ENCODE data around the gene REG3G. TPM values are rescaled to one million over a fixed set of nuclear protein-coding genes. Genes with fewer than 3 reads are reported as not detected.
A peak's percentile ranks its signal among the peaks of the same experiment; 100 is the strongest.
"Not testable (repeated sequence)": the region's sequence is repeated elsewhere in the genome, so short reads cannot be mapped to it uniquely, and the experiment has no call there.

The REG3G gene
- total RNA-seq, 1 experiment from 2014 or later: not detected

DNA sequence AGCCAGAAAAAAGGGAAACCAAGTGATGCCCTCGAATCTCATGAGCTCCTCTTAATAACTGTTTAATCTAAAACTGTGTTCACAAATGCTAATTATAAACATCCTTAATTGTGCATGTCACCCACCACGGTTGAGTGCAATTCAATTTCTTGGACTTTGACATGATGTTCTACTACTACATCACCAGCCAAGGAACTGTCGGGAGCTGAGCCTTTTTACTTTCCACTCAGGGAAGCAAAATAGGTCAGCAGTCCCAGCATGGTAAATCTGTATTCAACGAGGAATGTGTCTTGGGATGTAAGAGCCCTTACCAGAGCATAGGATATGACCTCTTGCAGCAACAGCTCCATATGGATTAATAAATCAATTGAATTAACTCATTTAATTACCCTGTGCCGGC lies 20.8 kb upstream of the REG3G start:
- no peaks in the 10 kb centered on the region for H3K27me3 ChIP-seq
- no peaks in the 10 kb centered on the region for H3K9me3 ChIP-seq
- no peak for DNase-seq
- no peaks in the 10 kb centered on the region for H3K36me3 ChIP-seq
- H3K4me3 ChIP-seq: no peak overlapping the region

DNA sequence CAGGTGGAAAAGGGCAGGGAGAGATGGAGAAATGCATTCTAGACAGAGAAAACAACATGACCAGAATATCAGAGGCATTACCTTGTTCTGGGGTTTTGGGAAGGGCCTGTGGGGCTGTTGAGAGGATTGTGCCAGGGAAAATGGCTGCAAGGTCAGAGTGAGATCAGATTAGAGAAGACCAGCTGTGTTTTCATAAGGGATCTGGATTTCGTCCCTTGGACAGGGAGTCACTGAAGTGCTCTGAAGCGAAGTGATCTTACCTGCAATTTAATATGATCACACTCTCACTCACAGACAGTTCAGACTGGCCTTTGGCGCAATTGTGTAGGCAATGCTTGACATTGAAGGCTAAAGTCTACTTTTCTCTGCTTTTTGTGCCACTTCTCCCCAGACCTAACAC lies 20.3 kb upstream of the REG3G start:
- Histone ChIP-seq H3K27me3 (no peaks in the 10 kb centered on the region), H3K4me3 (no peak overlapping the region), H3K9me3 (no peaks in the 10 kb centered on the region), H3K36me3 (no peaks in the 10 kb centered on the region)
- DNase-seq: no peak

GRCh38 chr2:79009388-79009787 lies 16.1 kb upstream of the REG3G start:
- Histone ChIP-seq H3K4me3 (no peak overlapping the region), H3K9me3 (no peaks in the 10 kb centered on the region), H3K27me3 (no peaks in the 10 kb centered on the region), H3K36me3 (no peaks in the 10 kb centered on the region)
- DNase-seq: no peak

DNA sequence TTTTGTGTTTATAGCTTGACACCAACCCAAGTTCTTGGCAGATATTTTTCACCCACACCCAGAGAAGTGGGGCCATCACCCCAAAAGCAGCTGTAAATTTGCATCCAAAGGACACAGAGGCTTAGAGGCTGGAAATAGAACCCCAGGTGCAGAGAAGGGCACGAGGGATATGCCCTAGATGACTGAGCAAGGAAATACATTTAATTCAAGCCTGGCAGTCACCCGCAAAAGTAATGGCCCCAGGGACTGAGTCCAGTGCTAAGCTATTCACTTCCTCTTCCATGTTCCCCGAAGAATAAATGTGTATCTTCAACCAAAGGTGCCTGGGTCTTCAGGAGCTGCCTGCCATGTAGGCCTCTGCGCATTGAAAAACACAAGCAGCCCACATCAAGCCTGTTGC lies 14.0 kb upstream of the REG3G start:
- no peaks in the 10 kb centered on the region for H3K27me3 ChIP-seq
- H3K36me3 ChIP-seq: no peaks in the 10 kb centered on the region
- DNase-seq: no peak
- no peak overlapping the region for H3K4me3 ChIP-seq
- no peaks in the 10 kb centered on the region for H3K9me3 ChIP-seq

- H3K9me3 ChIP-seq: no peaks in the 10 kb centered on the region
- H3K4me3 ChIP-seq: no peak overlapping the region
- no peaks in the 10 kb centered on the region for H3K36me3 ChIP-seq
- no peaks in the 10 kb centered on the region for H3K27me3 ChIP-seq
- no peak for DNase-seq
These were observed 11.9 kb upstream of the REG3G start for GRCh38 chr2:79013629-79014028.

DNA sequence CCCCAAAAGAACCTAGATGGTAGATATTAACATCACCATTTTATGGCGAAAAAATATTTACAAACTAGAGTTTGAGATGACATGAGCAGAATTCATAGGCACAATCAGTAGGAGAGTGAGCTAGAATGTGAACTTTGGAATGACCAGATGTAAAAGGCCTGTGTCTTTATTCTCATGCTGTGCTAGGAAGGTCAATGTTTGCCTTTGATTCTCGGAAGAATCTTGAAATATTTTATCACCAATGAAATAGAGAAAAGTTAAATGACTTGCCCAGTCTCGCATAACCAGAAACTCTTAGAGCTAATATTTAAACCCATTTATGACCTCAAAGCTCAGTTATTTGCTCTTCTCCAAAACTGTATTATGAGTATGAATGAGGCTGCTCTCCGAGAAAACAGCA lies 9.2 kb upstream of the REG3G start:
- Histone ChIP-seq H3K4me3 (no peak overlapping the region), H3K27me3 (no peaks in the 10 kb centered on the region), H3K36me3 (no peaks in the 10 kb centered on the region), H3K9me3 (no peaks in the 10 kb centered on the region)
- DNase-seq: no peak

GRCh38 chr2:79026061-79026460 lies 559 bp downstream of the REG3G start:
- Histone ChIP-seq H3K4me3 (no peak overlapping the region), H3K27me3 (no peaks in the 10 kb centered on the region), H3K9me3 (no peaks in the 10 kb centered on the region), H3K36me3 (no peaks in the 10 kb centered on the region)
- DNase-seq: no peak

DNA sequence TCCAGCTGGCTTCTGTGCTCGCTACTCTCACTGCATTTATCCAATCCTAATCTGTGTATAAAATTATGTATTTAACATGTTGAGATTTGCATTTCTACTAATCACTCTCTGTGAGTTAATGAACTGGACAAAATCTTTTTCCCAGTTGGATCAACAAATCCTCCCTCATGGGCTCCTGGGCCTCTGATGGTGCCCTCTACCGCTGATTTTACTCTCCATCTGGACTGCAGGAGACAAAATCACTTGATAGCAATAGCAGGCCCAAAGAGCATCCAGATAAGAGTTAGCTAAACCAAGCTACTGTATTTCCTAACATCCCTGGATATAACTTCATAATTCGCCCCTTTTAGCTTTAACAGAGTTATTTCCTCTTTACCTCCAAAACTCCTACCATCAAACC lies 14.4 kb downstream of the REG3G start:
- Histone ChIP-seq H3K4me3 (no peak overlapping the region), H3K27me3 (no peaks in the 10 kb centered on the region), H3K36me3 (no peaks in the 10 kb centered on the region), H3K9me3 (no peaks in the 10 kb centered on the region)
- no peak for DNase-seq

DNA sequence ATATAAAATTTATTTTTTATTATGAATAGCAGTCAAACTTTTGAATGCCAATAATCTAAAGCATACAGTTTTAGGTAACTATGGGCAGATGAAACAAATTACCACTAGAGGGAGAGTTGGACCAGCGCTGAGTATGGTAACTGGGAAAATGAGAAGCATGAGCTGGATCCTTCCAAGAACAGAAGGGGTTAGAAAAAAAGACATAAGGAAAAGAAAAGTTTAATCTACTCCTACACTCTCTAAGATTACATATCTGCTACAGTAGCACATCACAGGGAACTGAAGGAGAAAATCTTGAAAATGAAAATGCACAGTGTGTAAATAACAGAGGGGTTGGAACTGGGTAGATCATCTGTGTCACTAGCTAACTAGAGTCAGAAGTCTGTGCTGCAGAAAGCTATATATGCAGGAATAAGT lies 15.5 kb downstream of the REG3G start:
- Histone ChIP-seq H3K9me3 (no peaks in the 10 kb centered on the region), H3K36me3 (no peaks in the 10 kb centered on the region), H3K27me3 (no peaks in the 10 kb centered on the region), H3K4me3 (no peak overlapping the region)
- no peak for DNase-seq

DNA sequence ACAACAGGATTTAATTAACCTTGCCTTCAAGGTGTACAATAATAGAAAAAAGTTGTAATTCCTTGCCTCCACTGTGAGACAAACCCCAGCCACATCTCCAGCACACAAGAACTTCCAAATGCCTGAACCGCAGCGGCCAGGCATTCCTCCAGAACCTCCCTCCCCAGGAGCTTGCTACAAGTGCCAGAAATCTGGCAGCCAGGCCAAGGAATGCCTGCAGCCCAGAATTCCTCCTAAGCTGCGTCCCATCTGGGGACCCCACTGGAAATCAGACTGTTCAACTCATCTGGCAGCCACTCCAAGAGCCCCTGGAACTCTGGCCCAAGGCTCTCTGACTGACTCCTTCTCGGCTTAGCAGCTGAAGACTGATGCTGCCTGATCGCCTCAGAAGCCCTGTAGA lies 28.0 kb downstream of the REG3G start:
- H3K27me3 ChIP-seq, H3K4me3 ChIP-seq, H3K9me3 ChIP-seq, H3K36me3 ChIP-seq: not testable (repeated sequence)
- DNase-seq: peak; percentile 7

DNA sequence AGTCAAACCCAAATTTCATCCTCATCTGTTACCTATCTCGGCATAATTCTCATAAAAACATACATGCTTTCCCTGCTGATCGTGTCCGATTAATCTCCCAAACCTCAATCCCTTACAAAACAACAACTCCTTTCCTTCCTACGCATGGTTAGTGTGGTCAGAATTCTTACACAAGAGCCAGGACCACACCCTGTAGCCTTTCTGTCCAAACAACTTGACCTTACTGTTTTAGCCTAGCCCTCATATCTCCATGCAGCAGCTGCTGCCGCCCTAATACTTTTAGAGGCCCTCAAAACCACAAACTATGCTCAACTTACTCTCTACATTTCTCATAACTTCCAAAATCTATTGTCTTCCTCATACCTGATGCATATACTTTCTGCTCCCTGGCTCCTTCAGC lies 29.3 kb downstream of the REG3G start:
- H3K27me3 ChIP-seq, H3K9me3 ChIP-seq, DNase-seq, H3K36me3 ChIP-seq, H3K4me3 ChIP-seq: not testable (repeated sequence)

- Histone ChIP-seq H3K9me3 (no peaks in the 10 kb centered on the region), H3K36me3 (no peaks in the 10 kb centered on the region), H3K27me3 (no peaks in the 10 kb centered on the region), H3K4me3 (no peak overlapping the region)
- no peak for DNase-seq
These were observed 39.7 kb downstream of the REG3G start for GRCh38 chr2:79065201-79065600.

GRCh38 chr2:79071078-79071477 lies 45.6 kb downstream of the REG3G start:
- H3K36me3 ChIP-seq: no peaks in the 10 kb centered on the region
- no peak for DNase-seq
- no peaks in the 10 kb centered on the region for H3K27me3 ChIP-seq
- no peaks in the 10 kb centered on the region for H3K9me3 ChIP-seq
- H3K4me3 ChIP-seq: no peak overlapping the region

Other genes with a start within 250 kb of the REG3G start
- not detected in 2 replicates for gene REG1B, start 62.3 kb downstream of the REG3G start, total RNA-seq (2014; rRNA removed; shearing (Covaris generic); ENCODE audit: low replicate concordance)
- gene REG1A, start 94.8 kb downstream of the REG3G start, total RNA-seq (2014; rRNA removed; shearing (Covaris generic); ENCODE audit: low replicate concordance): not detected in 2 replicates
- not detected in 2 replicates for gene REG3A, start 134.1 kb downstream of the REG3G start, total RNA-seq (2014; rRNA removed; shearing (Covaris generic); ENCODE audit: low replicate concordance)